ENCODE results near the gene B3GNT3. TPM values are rescaled to one million over a fixed set of nuclear protein-coding genes. Genes with fewer than 3 reads are reported as not detected.
A peak's percentile ranks its signal among the peaks of the same experiment; 100 is the strongest.

Gene B3GNT3
- total and polyA plus RNA-seq, 2 of the 4 experiments (the other 2 are of a cell fraction) = not detected

DNA sequence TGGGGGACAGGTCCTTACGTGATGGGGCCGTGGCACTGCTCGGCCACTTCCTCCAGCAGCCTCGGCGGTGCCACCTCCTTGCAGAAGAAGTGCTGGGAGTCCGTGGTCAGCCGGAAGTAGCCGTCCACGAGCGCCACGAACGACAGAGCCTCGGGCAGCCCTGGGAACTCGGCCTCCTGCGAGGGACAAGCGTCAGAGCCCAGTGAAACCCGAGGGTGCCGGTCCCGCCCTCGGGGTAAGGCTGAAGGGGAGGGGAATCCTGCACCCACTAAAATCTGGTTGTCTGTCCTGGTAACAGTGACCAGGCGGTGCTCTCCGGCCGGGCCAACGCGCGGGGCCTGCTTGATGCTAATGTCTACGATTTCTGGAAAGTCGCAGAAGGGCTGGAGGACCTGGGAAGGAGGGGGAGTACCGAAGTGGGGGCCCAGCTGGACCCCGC, 46.5 kb downstream of the B3GNT3 start:
- Histone ChIP-seq H3K9me1 (ENCODE audit: insufficient read depth, low read length) (no peaks in the 10 kb centered on the region), H3K27ac (ENCODE audit: insufficient read depth, low read length) (no peak overlapping the region), H3K18ac (ENCODE audit: low read depth, low read length) (no peak overlapping the region), H3K23ac (ENCODE audit: low read depth, low read length) (no peak overlapping the region), H2BK20ac (ENCODE audit: low read depth, low read length) (no peak overlapping the region), H2AK5ac (ENCODE audit: low read depth, low read length) (no peak overlapping the region), H2AK9ac (replicated peaks; ENCODE audit: low read depth, low read length, poor library complexity) (no peak overlapping the region), H3K4me2 (ENCODE audit: low read depth, low read length) (peak overlapping the region; percentile 23), H4K8ac (ENCODE audit: low read depth in 2 of 2, low read length in 2 of 2) (no peak overlapping the region), H3K4ac (ENCODE audit: low read depth, low read length) (no peak overlapping the region), H2BK15ac (ENCODE audit: low read depth, low read length) (no peak overlapping the region), H3K79me1 (ENCODE audit: low read depth in 1 of 2, low read length in 2 of 2) (no peaks in the 10 kb centered on the region), H4K20me1 (ENCODE audit: insufficient read depth, low read length) (no peaks in the 10 kb centered on the region), H3K9ac (ENCODE audit: low read depth, low read length) (no peak overlapping the region), H3K27me3 (ENCODE audit: control insufficient read depth, insufficient read depth, low read length) (peaks cover 14% of the 10 kb centered on the region; the same call in 1 of the 2 replicates), H3K9me3 (ENCODE audit: control insufficient read depth, insufficient read depth, low read length) (no peaks in the 10 kb centered on the region), H2AFZ (replicated peaks; ENCODE audit: low read length, poor library complexity) (peak overlapping the region; percentile 88), H4K91ac (ENCODE audit: insufficient read depth, low read depth, low read length) (no peak overlapping the region), H2BK5ac (ENCODE audit: low read depth, low read length, poor library complexity, severe bottlenecking) (no peak overlapping the region), H3K4me3 (ENCODE audit: insufficient read depth, low read depth, low read length) (no peak overlapping the region; the same call in 1 of the 2 replicates), H2BK120ac (ENCODE audit: low read depth, low read length) (no peak overlapping the region), H4K5ac (ENCODE audit: low read depth, low read length) (no peak overlapping the region), H3K56ac (ENCODE audit: extremely low read depth, insufficient read depth, low read length) (no peak overlapping the region), H3K4me1 (ENCODE audit: control insufficient read depth, insufficient read depth, low read length) (peaks cover 4% of the 10 kb centered on the region), H3K14ac (replicated peaks; ENCODE audit: low read depth, low read length) (no peak overlapping the region), H3K36me3 (ENCODE audit: control insufficient read depth, insufficient read depth, low read length) (no peaks in the 10 kb centered on the region)
- CTCF ChIA-PET = no interaction called here
- ATAC-seq (ENCODE audit: low read depth) = peak; percentile 3
- POLR2A ChIA-PET (ENCODE audit: unreplicated experiment) = no interaction called here
- no TSS peak for BruUV-seq (replicated peaks)
- TF ChIP-seq BHLHE40 (IDR thresholded peaks at IDR 0.05; ENCODE audit: low read depth, low read length) (no peak), MAZ (IDR thresholded peaks at IDR 0.05; ENCODE audit: borderline replicate concordance, low read depth, low read length) (no peak), CEBPB (IDR thresholded peaks at IDR 0.05; ENCODE audit: low read depth, low read length) (no peak), POLR2A (IDR thresholded peaks at IDR 0.05; ENCODE audit: low read depth, low read length) (no peak), RFX5 (IDR thresholded peaks at IDR 0.05; ENCODE audit: low read depth, low read length) (no peak), RAD21 (IDR thresholded peaks at IDR 0.05; ENCODE audit: low read length) (no peak)
- TF ChIP-seq, protein P1, sequence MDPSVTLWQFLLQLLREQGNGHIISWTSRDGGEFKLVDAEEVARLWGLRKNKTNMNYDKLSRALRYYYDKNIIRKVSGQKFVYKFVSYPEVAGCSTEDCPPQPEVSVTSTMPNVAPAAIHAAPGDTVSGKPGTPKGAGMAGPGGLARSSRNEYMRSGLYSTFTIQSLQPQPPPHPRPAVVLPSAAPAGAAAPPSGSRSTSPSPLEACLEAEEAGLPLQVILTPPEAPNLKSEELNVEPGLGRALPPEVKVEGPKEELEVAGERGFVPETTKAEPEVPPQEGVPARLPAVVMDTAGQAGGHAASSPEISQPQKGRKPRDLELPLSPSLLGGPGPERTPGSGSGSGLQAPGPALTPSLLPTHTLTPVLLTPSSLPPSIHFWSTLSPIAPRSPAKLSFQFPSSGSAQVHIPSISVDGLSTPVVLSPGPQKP (IDR thresholded peaks at IDR 0.05; ENCODE audit: borderline replicate concordance, low read depth, low read length) = no peak
- TF ChIP-seq, protein P2, sequence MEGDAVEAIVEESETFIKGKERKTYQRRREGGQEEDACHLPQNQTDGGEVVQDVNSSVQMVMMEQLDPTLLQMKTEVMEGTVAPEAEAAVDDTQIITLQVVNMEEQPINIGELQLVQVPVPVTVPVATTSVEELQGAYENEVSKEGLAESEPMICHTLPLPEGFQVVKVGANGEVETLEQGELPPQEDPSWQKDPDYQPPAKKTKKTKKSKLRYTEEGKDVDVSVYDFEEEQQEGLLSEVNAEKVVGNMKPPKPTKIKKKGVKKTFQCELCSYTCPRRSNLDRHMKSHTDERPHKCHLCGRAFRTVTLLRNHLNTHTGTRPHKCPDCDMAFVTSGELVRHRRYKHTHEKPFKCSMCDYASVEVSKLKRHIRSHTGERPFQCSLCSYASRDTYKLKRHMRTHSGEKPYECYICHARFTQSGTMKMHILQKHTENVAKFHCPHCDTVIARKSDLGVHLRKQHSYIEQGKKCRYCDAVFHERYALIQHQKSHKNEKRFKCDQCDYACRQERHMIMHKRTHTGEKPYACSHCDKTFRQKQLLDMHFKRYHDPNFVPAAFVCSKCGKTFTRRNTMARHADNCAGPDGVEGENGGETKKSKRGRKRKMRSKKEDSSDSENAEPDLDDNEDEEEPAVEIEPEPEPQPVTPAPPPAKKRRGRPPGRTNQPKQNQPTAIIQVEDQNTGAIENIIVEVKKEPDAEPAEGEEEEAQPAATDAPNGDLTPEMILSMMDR (conservative IDR thresholded peaks at IDR 0.05; ENCODE audit: low read depth, low read length) = no peak
- dilution Hi-C loops (cut with HindIII; ENCODE audit: low sequenced_read_pairs, unreplicated experiment) = no loop called here
- intact Hi-C loops (cut with micrococcal nuclease) = no loop called here
- in situ Hi-C loops (cut with MboI; ENCODE audit: low sequenced_read_pairs) = no loop called here
- no peak for DNase-seq
- WGBS, 2 experiments (ENCODE audit: extremely low coverage in 2 of 2, insufficient read length in 1 of 2) = 26% methylated on average over 13 of the region's 30 CpGs; no CpG with 5 or more reads in 1 of the 2 experiments
